8988T (cell line): ENCODE results near the gene TWSG1.
"Not testable (repeated sequence)": the region's sequence is repeated elsewhere in the genome, so short reads cannot be mapped to it uniquely, and the experiment has no call there.

Experiments used
- DNase-seq: peaks from one replicate; pipeline ENCODE4 v3.0.0; 2011

Gene TWSG1

GRCh38 chr18:9400197-9400596 lies 65.6 kb downstream of the TWSG1 start:
- no peak for DNase-seq

- no peak for DNase-seq
Measured at GRCh38 chr18:9401176-9401575, 66.6 kb downstream of the TWSG1 start.

DNA sequence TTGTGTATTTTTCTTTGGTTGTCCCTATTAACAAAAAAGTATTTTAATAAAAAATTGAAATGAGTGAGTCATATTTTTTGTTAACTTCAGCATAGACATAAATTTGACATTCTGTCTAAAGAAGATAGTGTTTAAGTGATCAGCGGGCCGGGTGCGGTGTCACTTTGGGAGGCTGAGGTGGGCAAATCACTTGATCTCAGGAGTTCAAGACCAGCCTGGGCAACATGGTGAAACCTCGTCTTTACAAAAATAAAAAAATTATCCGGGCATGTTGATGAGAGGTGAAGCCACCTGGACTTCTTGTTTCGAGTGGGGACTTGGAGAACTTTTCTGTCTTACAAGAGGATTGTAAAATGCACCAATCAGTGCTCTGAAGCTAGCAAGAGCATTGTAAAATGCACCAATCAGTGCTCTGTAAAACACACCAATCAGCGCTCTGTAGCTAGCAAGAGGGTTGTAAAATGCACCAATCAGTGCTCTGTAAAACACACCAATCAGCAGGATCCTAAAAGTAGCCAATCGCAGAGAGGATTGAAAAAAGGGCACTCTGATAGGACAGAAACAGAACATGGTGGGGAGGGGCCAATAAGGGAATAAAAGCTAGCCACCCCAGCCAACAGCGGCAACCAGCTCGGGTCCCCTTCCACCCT lies 67.9 kb downstream of the TWSG1 start:
- not testable (repeated sequence) for DNase-seq

DNA sequence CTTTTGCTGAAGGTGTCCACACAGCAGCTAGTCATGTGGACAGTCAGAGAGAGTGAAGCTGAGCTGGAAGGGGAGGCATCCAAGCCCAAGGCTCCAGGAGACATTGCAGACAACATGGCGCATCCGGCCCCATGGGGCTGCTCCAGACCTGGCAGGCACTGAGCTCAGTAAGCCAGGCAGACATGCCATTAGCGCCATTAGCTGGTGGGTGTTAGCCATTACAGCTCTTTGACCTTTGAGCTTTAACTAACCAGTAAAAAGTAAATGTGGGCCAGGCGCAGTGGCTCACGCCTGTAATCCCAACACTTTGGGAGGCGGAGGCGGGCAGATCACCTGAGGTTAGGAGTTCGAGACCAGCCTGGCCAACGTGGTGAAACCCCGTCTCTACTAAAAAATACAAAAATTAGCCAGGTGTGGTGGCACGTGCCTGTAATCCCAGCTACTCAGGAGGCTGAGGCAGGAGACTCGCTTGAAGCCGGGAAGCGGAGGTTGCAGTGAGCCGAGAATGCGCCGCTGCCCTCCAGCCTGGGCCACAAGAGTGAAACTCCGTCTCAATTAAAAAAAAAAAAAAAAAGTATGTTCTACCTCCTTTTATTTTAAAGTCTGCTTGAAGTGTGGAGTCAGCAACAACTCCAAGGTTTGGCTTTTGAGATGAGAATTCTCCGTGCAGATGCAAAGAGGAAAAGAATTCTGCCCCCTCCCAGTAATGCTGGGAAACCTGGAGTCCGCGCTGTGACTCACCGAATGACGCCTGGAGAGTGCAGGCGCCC lies 69.4 kb downstream of the TWSG1 start:
- no peak for DNase-seq

GRCh38 chr18:9404565-9405060 lies 70.0 kb downstream of the TWSG1 start:
- DNase-seq = no peak

- no peak for DNase-seq
Measured at GRCh38 chr18:9405130-9405529, 70.6 kb downstream of the TWSG1 start.

GRCh38 chr18:9405977-9406376 lies 71.4 kb downstream of the TWSG1 start:
- no peak for DNase-seq

DNA sequence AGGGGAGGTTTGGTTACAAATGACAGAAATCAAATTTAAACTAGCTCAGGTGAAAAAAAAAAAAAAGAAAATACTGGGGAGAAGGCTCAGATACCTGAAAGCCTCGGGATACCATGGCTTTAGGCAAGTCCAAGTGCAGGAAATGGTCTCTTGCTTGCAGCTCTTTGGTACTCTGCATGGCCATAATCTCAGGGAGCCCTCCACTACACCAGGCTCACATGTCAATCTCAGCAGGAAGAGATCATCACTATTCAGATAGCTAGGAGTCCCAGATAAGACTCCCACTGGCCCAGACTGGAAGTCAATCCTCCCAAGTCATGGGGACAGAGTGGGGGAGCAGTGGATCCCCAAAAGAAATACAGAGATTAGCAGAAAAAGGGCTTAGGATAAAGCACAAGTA lies 75.9 kb downstream of the TWSG1 start:
- no peak for DNase-seq

DNA sequence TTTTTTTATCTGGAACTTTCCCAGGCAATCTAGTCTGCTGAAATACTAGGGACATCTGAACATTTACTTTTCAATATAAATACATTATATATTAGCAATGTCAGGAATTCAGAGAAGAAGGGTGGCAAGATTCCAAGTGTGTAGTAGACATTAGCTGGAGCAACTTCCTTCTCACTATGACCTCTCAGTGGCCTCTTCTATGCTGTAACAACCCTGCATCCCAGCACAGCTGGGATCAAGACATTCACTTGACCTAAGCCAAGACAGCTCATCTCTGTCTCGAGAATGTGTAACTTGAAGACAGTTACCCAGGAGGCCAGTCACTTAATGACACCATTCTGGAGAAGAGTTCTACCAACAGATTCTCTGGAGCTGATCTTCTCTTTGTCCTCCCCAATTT lies 79.0 kb downstream of the TWSG1 start:
- DNase-seq = no peak

- no peak for DNase-seq
Measured at GRCh38 chr18:9416563-9417072, 82.0 kb downstream of the TWSG1 start.

DNA sequence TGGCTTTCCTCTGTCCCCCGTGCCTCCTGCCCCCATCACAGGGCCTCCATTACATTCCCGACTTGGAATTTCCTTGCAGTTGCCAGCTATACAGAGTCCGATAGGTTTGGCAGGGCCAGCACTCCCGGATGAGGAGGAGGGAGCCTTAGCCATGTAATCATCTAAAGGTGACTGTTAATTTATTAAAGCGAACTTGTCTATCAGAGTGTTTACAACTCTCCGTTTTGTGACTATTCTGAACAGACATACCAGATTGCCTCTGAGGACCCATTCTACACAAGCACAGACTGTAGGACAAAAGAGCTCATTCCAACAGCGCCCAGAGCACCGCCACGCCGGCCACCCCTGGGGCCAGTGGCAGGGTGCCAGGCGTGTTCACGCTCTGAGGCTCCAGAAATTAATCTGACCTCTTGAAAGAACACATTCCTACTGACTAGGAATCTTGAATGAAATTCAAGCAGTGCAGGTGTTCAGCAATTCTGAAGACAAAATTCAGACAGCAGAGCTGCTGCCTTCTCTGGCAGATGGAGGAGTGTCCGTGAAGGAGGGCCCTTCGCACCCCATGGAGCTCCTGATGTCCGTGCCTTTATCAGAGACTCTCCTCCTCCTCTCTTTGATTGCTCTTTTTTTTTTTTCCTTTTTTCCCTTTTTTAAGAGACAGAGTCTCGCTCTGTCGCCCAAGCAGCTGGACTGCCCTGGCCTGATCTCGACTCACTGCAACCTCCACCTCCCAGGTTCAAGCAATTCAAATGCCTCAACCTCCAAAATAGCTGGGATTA lies 82.7 kb downstream of the TWSG1 start:
- DNase-seq = no peak

DNA sequence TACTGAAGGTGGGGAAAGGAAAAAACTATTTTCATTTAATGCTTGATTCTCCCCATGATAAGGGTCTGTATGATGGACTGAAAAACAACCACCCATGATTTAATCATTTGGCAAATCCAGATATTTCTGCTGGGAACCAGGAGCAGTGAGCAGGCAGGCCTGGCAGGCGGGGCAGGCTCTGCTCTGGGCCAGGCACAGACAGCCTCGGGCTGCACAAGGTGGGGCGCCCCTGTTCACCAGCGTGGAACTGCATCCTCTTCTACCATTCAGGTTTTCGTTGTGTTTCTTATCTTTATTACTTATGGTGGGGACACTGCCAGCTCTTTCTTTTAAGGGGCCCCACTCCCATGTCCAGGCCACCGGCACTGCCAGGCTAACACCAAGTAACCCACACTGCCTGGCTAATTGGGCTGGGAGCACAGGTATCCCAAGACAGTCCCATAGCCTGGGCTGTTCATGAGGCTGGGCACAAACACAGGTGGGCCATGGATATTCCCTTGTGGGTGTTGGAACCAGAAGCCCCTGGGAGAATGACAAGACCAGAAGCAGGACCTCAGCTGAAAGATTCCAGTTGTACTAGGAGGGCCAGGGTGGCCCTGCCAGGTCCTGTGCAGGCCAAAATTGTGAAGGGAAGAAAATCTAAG lies 83.6 kb downstream of the TWSG1 start:
- DNase-seq = no peak

- no peak for DNase-seq
Measured at GRCh38 chr18:9419956-9420631, 85.5 kb downstream of the TWSG1 start.

DNA sequence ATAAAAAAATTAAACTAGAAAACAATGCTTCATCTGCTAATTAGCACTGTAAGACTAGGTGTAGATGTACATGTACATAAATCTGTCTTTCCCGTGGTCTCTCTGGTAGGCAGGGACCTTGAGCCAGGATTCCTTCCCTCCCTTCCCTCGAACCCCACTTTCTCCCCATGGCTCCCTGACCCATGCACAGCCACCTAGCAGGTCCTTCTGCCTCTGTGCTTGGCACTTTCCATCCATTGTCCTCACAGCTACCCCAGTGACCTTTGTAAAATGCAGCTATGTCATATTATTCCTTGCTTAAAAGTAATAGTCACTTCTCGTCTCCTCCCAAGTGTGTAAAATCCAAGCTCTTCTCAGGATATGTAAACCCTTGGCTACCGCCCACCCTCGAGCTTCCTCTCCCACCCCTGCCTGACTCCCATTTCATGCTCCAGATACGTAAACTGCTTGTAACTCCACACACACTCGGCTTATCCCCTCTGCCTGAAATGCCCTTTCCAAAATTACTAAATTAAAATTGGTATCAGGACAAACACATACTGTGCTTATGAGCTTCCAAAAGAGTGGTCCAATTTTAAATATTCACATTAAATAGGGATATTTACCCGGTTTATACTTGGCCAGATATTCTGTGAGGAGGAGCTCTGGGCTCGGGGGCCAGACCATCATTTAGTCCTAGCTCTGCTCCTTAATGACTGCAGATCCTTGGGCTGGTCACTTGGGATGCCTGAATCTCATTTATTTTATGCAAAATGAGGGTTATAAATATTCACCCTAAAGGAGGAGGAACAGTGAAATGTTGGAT lies 86.7 kb downstream of the TWSG1 start:
- DNase-seq = no peak

- DNase-seq = no peak
Measured at GRCh38 chr18:9421901-9422327, 87.3 kb downstream of the TWSG1 start.

DNA sequence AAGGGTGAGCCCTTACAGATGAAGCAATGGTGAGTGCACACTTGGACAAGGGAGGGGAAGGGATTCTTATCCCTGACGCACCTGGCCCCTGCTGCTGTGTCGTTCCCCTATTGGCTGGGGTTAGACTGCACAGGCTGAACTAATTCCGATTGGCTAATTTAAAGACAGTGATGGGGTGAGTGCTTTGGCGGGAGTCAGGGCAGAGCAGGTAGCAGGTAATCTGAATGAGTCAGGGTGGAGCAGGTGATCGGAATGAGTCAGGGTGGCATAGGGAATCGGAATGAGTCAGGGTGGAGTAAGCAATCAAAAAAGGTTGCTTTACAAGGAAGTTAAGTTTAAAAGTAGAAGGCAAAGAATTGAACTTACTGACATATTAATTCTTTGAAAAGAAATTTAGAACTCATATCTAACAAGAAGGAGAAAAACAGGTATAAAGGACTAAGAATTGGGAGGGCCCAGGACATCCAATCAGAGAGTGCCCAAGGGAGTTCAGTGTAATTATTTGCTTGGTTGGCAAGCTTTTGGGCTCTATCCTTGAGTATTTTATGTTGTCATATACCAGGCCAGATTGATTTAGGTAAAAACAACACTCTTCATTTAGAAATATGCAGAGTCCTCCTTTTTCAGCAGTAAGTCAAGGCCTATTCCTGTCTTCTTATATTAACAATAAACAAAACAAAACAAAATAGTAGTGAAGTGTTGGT lies 88.4 kb downstream of the TWSG1 start:
- DNase-seq = no peak

GRCh38 chr18:9423648-9424047 lies 89.1 kb downstream of the TWSG1 start:
- DNase-seq = not testable (repeated sequence)

DNA sequence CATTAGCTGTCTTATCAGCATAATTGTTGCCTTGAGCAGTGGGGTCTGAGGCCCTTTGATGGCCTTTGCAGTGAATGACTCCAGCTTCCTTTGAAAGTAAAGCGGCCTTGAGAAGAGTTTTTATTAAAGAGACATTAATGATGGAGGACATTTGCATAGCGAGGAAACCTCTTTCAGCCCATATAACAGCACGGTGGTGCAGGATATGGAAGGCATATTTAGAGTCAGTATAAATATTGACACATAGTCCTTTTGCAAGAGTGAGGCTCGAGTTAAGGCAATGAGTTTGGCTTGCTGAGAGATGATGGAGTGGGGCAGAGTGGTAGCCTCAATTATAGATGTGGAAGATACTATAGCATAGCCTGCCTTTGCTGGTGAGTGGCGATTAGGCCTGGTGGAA lies 89.7 kb downstream of the TWSG1 start:
- not testable (repeated sequence) for DNase-seq

DNA sequence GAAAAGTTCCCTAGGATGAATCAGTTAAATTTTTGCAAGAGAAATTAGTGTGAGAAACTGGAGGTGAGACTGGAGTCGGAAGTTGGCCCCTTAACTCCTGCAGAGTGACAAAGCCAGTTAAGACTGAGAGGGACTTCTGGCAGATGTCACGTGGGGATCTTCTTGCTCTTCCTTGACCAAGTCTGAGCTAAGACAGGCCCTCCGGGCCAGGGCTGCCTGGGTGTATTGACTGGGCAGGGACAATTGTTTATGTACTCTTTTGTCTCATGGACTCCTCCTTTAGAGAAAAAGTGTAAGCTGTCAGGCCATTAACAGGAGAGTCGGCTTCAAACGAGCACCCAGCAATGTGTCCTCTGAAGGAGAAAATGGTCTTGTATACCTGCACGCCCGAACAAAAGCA lies 92.2 kb downstream of the TWSG1 start:
- no peak for DNase-seq

GRCh38 chr18:9428301-9428706 lies 93.7 kb downstream of the TWSG1 start:
- no peak for DNase-seq
